ENCODE results near the gene DSCAM. TPM values are rescaled to one million over a fixed set of nuclear protein-coding genes. Genes with fewer than 3 reads are reported as not detected.

The DSCAM gene
- total and polyA plus RNA-seq, 2 donors (not counting 1 experiment from before 2014, with no cell fraction given): not detected

GRCh38 chr21:40340357-40340756, 506.6 kb downstream of the DSCAM start:
- Histone ChIP-seq H3K79me2 (ENCODE audit: control insufficient read depth, insufficient read depth, low read length) (no peaks in the 10 kb centered on the region), H3K4me3 (ENCODE audit: control extremely low read depth in 1 of 5, extremely low read depth in 1 of 5, insufficient read depth in 1 of 5, low read depth in 2 of 5, low read length in 4 of 5) (no peak overlapping the region), H3K36me3 (replicated peaks in 1 of 2; ENCODE audit: control extremely low read depth in 1 of 2, control insufficient read depth in 1 of 2, extremely low read depth in 1 of 2, insufficient read depth in 2 of 2, low read length in 1 of 2) (no peaks in the 10 kb centered on the region), H2AFZ (ENCODE audit: insufficient read depth, low read depth, low read length, poor library complexity, severe bottlenecking) (no peak overlapping the region), H3K4me2 (replicated peaks; ENCODE audit: low read depth, low read length, poor library complexity, severe bottlenecking) (no peak overlapping the region), H3K27ac (ENCODE audit: low read length in 2 of 2) (no peak overlapping the region), H3K9ac (ENCODE audit: low read length) (no peak overlapping the region), H3K4me1 (ENCODE audit: control insufficient read depth in 2 of 2, insufficient read depth in 2 of 2, low read length in 2 of 2) (no peaks in the 10 kb centered on the region), H3K9me3 (ENCODE audit: control extremely low read depth in 1 of 3, control insufficient read depth in 2 of 3, insufficient read depth in 1 of 3, low read length in 2 of 3) (peaks cover 0 to 3% (median 0%) of the 10 kb centered on the region in 3 donors), H4K20me1 (ENCODE audit: control insufficient read depth, insufficient read depth, low read length, poor library complexity, severe bottlenecking) (no peaks in the 10 kb centered on the region), H3K27me3 (replicated peaks in 1 of 4; ENCODE audit: control extremely low read depth in 1 of 4, control insufficient read depth in 3 of 4, insufficient read depth in 4 of 4, low read length in 3 of 4) (no peaks in the 10 kb centered on the region)
- Mint-ChIP-seq H3K4me1 (no peaks in the 10 kb centered on the region), H3K9me3 (ENCODE audit: insufficient read depth) (no peaks in the 10 kb centered on the region), H3K27ac (no peak overlapping the region), H3K27me3 (no peaks in the 10 kb centered on the region), H3K4me3 (no peak overlapping the region)
- ChIA-PET CTCF (no interaction called here), POLR2A (no interaction called here)
- intact Hi-C loops (cut with micrococcal nuclease): no loop called here
- DNase-seq (no peak), ATAC-seq (ENCODE audit: low read depth) (no peak)
- TF ChIP-seq CTCF (IDR thresholded peaks at IDR 0.05) (no peak), EZH2 (IDR thresholded peaks at IDR 0.05; ENCODE audit: borderline replicate concordance, insufficient read depth, low read depth, low read length, poor library complexity, severe bottlenecking) (no peak)

- WGBS (ENCODE audit: insufficient coverage): 95% methylated on average over 14 of the region's 18 CpGs
- no peak overlapping the region for H3K27ac Mint-ChIP-seq
- CTCF ChIA-PET: no interaction called here
These were observed 507.9 kb downstream of the DSCAM start for GRCh38 chr21:40339050-40339449.

More at GRCh38 chr21:40339050-40339449, 507.9 kb downstream of the DSCAM start:
- Histone ChIP-seq H3K79me2 (ENCODE audit: control insufficient read depth, insufficient read depth, low read length) (no peaks in the 10 kb centered on the region), H3K36me3 (replicated peaks in 1 of 2; ENCODE audit: control extremely low read depth in 1 of 2, control insufficient read depth in 1 of 2, extremely low read depth in 1 of 2, insufficient read depth in 2 of 2, low read length in 1 of 2) (no peaks in the 10 kb centered on the region), H3K9ac (ENCODE audit: low read length) (no peak overlapping the region), H3K4me3 (ENCODE audit: control extremely low read depth in 1 of 5, extremely low read depth in 1 of 5, insufficient read depth in 1 of 5, low read depth in 2 of 5, low read length in 4 of 5) (no peak overlapping the region), H3K9me3 (ENCODE audit: control extremely low read depth in 1 of 3, control insufficient read depth in 2 of 3, insufficient read depth in 1 of 3, low read length in 2 of 3) (peaks cover 0 to 3% (median 0%) of the 10 kb centered on the region in 3 donors), H3K27me3 (replicated peaks in 1 of 4; ENCODE audit: control extremely low read depth in 1 of 4, control insufficient read depth in 3 of 4, insufficient read depth in 4 of 4, low read length in 3 of 4) (no peaks in the 10 kb centered on the region), H2AFZ (ENCODE audit: insufficient read depth, low read depth, low read length, poor library complexity, severe bottlenecking) (no peak overlapping the region), H3K27ac (ENCODE audit: low read length in 2 of 2) (no peak overlapping the region), H3K4me1 (ENCODE audit: control insufficient read depth in 2 of 2, insufficient read depth in 2 of 2, low read length in 2 of 2) (no peaks in the 10 kb centered on the region), H3K4me2 (replicated peaks; ENCODE audit: low read depth, low read length, poor library complexity, severe bottlenecking) (no peak overlapping the region), H4K20me1 (ENCODE audit: control insufficient read depth, insufficient read depth, low read length, poor library complexity, severe bottlenecking) (no peaks in the 10 kb centered on the region)
- no peak overlapping the region for H3K4me3 Mint-ChIP-seq
- no peaks in the 10 kb centered on the region for H3K4me1 Mint-ChIP-seq
- TF ChIP-seq EZH2 (IDR thresholded peaks at IDR 0.05; ENCODE audit: borderline replicate concordance, insufficient read depth, low read depth, low read length, poor library complexity, severe bottlenecking) (no peak), CTCF (IDR thresholded peaks at IDR 0.05) (no peak)
- ATAC-seq (ENCODE audit: low read depth) (no peak), DNase-seq (no peak)
- H3K27me3 Mint-ChIP-seq: no peaks in the 10 kb centered on the region
- no peaks in the 10 kb centered on the region for H3K9me3 Mint-ChIP-seq (ENCODE audit: insufficient read depth)
- POLR2A ChIA-PET: no interaction called here
- intact Hi-C loops (cut with micrococcal nuclease): no loop called here
